ENCODE data around the gene LLGL2. TPM values are rescaled to one million over a fixed set of nuclear protein-coding genes. Genes with fewer than 3 reads are reported as not detected.

LLGL2 gene
- total and polyA plus RNA-seq, 10 donors = 28.6 to 153 (median 80.0) TPM

GRCh38 chr17:75557075-75557851 is 31.8 kb downstream of the LLGL2 start:
- no peaks in the 10 kb centered on the region for H3K27me3 ChIP-seq (replicated peaks in 1 of 7)
- H3K27ac ChIP-seq = peak overlapping the region in 2 of 8 donors; percentile 2 to 60
- 67 to 82% (median 78%) methylated on average over 11 to 15 of the region's 15 CpGs for WGBS, 5 donors
- intact Hi-C loops (cut with DNase I; ENCODE audit: low total_unique reads) = no loop called here
- H3K4me3 ChIP-seq = no peak overlapping the region
- TF ChIP-seq POLR2A (IDR thresholded peaks at IDR 0.05) (no peak), POLR2AphosphoS5 (IDR thresholded peaks at IDR 0.05) (no peak)
- H3K36me3 ChIP-seq = peaks cover 0 to 44% (median 3%) of the 10 kb centered on the region in 6 donors
- DNase-seq = no peak
- H3K4me1 ChIP-seq = peaks cover 0 to 20% (median 5%) of the 10 kb centered on the region in 6 donors
- H3K9me3 ChIP-seq = no peaks in the 10 kb centered on the region

GRCh38 chr17:75557852-75558665 is 32.6 kb downstream of the LLGL2 start:
- Histone ChIP-seq H3K4me3 (no peak overlapping the region), H3K27ac (peak overlapping the region in 1 of 8 donors; percentile 60), H3K27me3 (replicated peaks in 1 of 7) (no peaks in the 10 kb centered on the region), H3K36me3 (peaks cover 0 to 52% (median 8%) of the 10 kb centered on the region in 6 donors), H3K9me3 (no peaks in the 10 kb centered on the region), H3K4me1 (peaks cover 0 to 20% (median 5%) of the 10 kb centered on the region in 6 donors)
- 86 to 92% (median 89%) methylated on average over 10 to 18 of the region's 18 CpGs for WGBS, 5 donors
- intact Hi-C loops (cut with DNase I; ENCODE audit: low total_unique reads) = no loop called here
- TF ChIP-seq CTCF (IDR thresholded peaks at IDR 0.05 in 8 of 11, conservative IDR thresholded peaks at IDR 0.05 in 3 of 11) (no peak), POLR2A (IDR thresholded peaks at IDR 0.05) (no peak), POLR2AphosphoS5 (IDR thresholded peaks at IDR 0.05) (no peak)
- DNase-seq = no peak

GRCh38 chr17:75558666-75559530 is 33.4 kb downstream of the LLGL2 start:
- Histone ChIP-seq H3K36me3 (peaks cover 0 to 61% (median 15%) of the 10 kb centered on the region in 6 donors), H3K27me3 (replicated peaks in 1 of 7) (no peaks in the 10 kb centered on the region), H3K4me1 (peaks cover 0 to 20% (median 5%) of the 10 kb centered on the region in 6 donors), H3K9me3 (no peaks in the 10 kb centered on the region), H3K27ac (no peak overlapping the region), H3K4me3 (no peak overlapping the region)
- no peak for TF ChIP-seq POLR2AphosphoS5 (IDR thresholded peaks at IDR 0.05)
- TF ChIP-seq POLR2A (IDR thresholded peaks at IDR 0.05) = no peak
- TF ChIP-seq CTCF (IDR thresholded peaks at IDR 0.05 in 8 of 11, conservative IDR thresholded peaks at IDR 0.05 in 3 of 11) = no peak
- intact Hi-C loops (cut with DNase I; ENCODE audit: low total_unique reads) = no loop called here
- WGBS, 5 donors = 90 to 96% (median 93%) methylated on average over 29 to 36 of the region's 38 CpGs
- DNase-seq = no peak

- peaks cover 0 to 20% (median 5%) of the 10 kb centered on the region in 6 donors for H3K4me1 ChIP-seq
- H3K36me3 ChIP-seq = peaks cover 0 to 72% (median 24%) of the 10 kb centered on the region in 6 donors
- H3K9me3 ChIP-seq = no peaks in the 10 kb centered on the region
- no peak overlapping the region for H3K4me3 ChIP-seq
- DNase-seq = no peak
- TF ChIP-seq POLR2AphosphoS5 (IDR thresholded peaks at IDR 0.05) (no peak), CTCF (IDR thresholded peaks at IDR 0.05 in 8 of 11, conservative IDR thresholded peaks at IDR 0.05 in 3 of 11) (no peak), POLR2A (IDR thresholded peaks at IDR 0.05) (no peak)
- 88 to 94% (median 92%) methylated on average over 8 to 9 of the region's 9 CpGs for WGBS, 5 donors
- intact Hi-C loops (cut with DNase I; ENCODE audit: low total_unique reads) = no loop called here
- H3K27ac ChIP-seq = no peak overlapping the region
- no peaks in the 10 kb centered on the region for H3K27me3 ChIP-seq (replicated peaks in 1 of 7)
Observed at GRCh38 chr17:75559958-75560533, 34.5 kb downstream of the LLGL2 start.
